ENCODE data around the gene TMED10.

- TF ChIP-seq ZFX (IDR thresholded peaks at IDR 0.05) (no peak), CTCF (conservative IDR thresholded peaks at IDR 0.05) (no peak)
Observed at GRCh38 chr14:75190023-75190422, 13.6 kb upstream of the TMED10 start.
